Measurements from ENCODE around the gene NCOA6.
"Not testable (repeated sequence)": the region's sequence is repeated elsewhere in the genome, so short reads cannot be mapped to it uniquely, and the experiment has no call there.

- not testable (repeated sequence) for TF ChIP-seq EZH2 (IDR thresholded peaks at IDR 0.05; ENCODE audit: low read depth); CTCF (conservative IDR thresholded peaks at IDR 0.05)
These were observed 45.2 kb downstream of the NCOA6 start for GRCh38 chr20:34780291-34780690.

Measured in PC-9 (cell line).